A549 (cell line): ENCODE measurements around the gene ATRX.

ENCODE experiments used
- CTCF ChIP-seq: fragments of >200 bp; sonication (Bioruptor Twin); formaldehyde crosslinking; IDR thresholded peaks from 3 replicates; pipeline ENCODE4 v1.5.1; 2016
- EP300 ChIP-seq, 2 experiments: fragments of >200 bp; sonication (Bioruptor Twin); formaldehyde crosslinking; IDR thresholded peaks; 2 replicates in 1 of 2; 3 replicates in 1 of 2; pipeline ENCODE4 v1.6.1; 2016 to 2017
- KDM1A ChIP-seq: fragments of 200-600 bp; sonication (generic); IDR thresholded peaks from 2 replicates; pipeline ENCODE4 v1.6.1; 2016; ENCODE audit warnings: low read depth, mild to moderate bottlenecking
- MAX ChIP-seq: IDR thresholded peaks from 2 replicates; pipeline ENCODE4 v1.6.1; 2012
- POLR2A ChIP-seq: IDR thresholded peaks from 2 replicates; pipeline ENCODE4 v1.6.1; 2012; ENCODE audit warnings: mild to moderate bottlenecking, low read length

GRCh38 chrX:77785486-77786364 is at the start of gene ATRX:
- TF ChIP-seq CTCF (no peak), KDM1A (no peak), EP300 (IDR thresholded peaks at IDR 0.05) (no peak), POLR2A (peak; percentile 81), MAX (peak; percentile 64)
